A673 (cell line): Measurements from ENCODE around the gene PRR9. TPM values are rescaled to one million over a fixed set of nuclear protein-coding genes. Genes with fewer than 3 reads are reported as not detected.

Source experiments
- BruUV-seq: library from RNA; stranded (reverse); fragments of 400-500 nt; replicated peaks from 2 replicates; lab custom pipeline; 2021; lab: Mats Ljungman, UMichigan
- CTCF ChIA-PET: fragments of 300-600 bp; sonication (Branson Sonifier 250); formaldehyde crosslinking; loops from one replicate; lab custom pipeline; 2022; ENCODE audit warnings: antibody characterized with exemption; lab: Charles Lee
- POLR2A ChIA-PET: fragments of 300-600 bp; sonication (Branson Sonifier 250); formaldehyde crosslinking; loops from one replicate; lab custom pipeline; 2022; ENCODE audit warnings: antibody characterized with exemption; ENCODE audit not compliant: low non-redundant PET; lab: Charles Lee
- DNase-seq: peaks from one replicate; pipeline ENCODE4 v3.0.0-alpha.2; 2015; ENCODE audit warnings: low spot score
- H3K27ac ChIP-seq: fragments of 200-600 bp; sonication (generic); 2 replicates; pipeline ENCODE4 v1.5.1; 2016; ENCODE audit warnings: mixed run types, low read depth, mild to moderate bottlenecking, mixed read lengths, antibody characterized with exemption, low read length; ENCODE audit not compliant: poor library complexity, severe bottlenecking
- H3K27me3 ChIP-seq: fragments of 200-600 bp; sonication (generic); replicated peaks from 2 replicates; pipeline ENCODE4 v1.6.1; 2017; ENCODE audit warnings: mixed run types, low read depth, mild to moderate bottlenecking, mixed read lengths, antibody characterized with exemption, low read length; ENCODE audit not compliant: insufficient read depth, poor library complexity
- H3K36me3 ChIP-seq: fragments of 200-600 bp; sonication (generic); 2 replicates; pipeline ENCODE4 v1.6.1; 2016; ENCODE audit warnings: mixed run types, mild to moderate bottlenecking, mixed read lengths, antibody characterized with exemption, low read length; ENCODE audit not compliant: insufficient read depth, poor library complexity, severe bottlenecking
- H3K4me1 ChIP-seq: fragments of 200-600 bp; sonication (generic); 2 replicates; pipeline ENCODE4 v1.6.1; 2017; ENCODE audit warnings: mixed run types, mild to moderate bottlenecking, mixed read lengths, antibody characterized with exemption, low read length; ENCODE audit not compliant: insufficient read depth, poor library complexity, severe bottlenecking
- H3K4me3 ChIP-seq: fragments of 200-600 bp; sonication (generic); 2 replicates; pipeline ENCODE4 v1.5.1; 2016; ENCODE audit warnings: low read depth, mixed run types, mild to moderate bottlenecking, mixed read lengths, low read length; ENCODE audit not compliant: poor library complexity, severe bottlenecking
- H3K9me3 ChIP-seq: fragments of 200-600 bp; sonication (generic); 2 replicates; pipeline ENCODE4 v1.6.1; 2016; ENCODE audit warnings: mixed run types, low read depth, mild to moderate bottlenecking, mixed read lengths, antibody characterized with exemption, low read length; ENCODE audit not compliant: poor library complexity, severe bottlenecking
- EZH2 ChIP-seq: fragments of 200-600 bp; sonication (generic); IDR thresholded peaks from 2 replicates; pipeline ENCODE4 v1.6.1; 2017; ENCODE audit warnings: borderline replicate concordance, low read depth, mild to moderate bottlenecking, mixed read lengths, antibody characterized with exemption, low read length; ENCODE audit not compliant: poor library complexity, severe bottlenecking
- intact Hi-C: fragments of 100-400 bp; cut with micrococcal nuclease; formaldehyde crosslinking; loops from one replicate; pipeline ENCODE4 v1.10.0; 2022; ENCODE audit not compliant: unreplicated experiment
- total RNA-seq: library from RNA; stranded (reverse); gene quantifications from 2 replicates; pipeline ENCODE4 v1.2.3, GENCODE V29; 2021
- TF ChIP-seq, protein P1 (sequence below): fragments of 300-800, 200-600 bp; sonication (generic); conservative IDR thresholded peaks from 2 replicates; pipeline ENCODE4 v1.5.1; 2017; ENCODE audit warnings: low read depth, mild to moderate bottlenecking, antibody characterized with exemption, low read length, moderate library complexity, mixed read lengths

PRR9 gene
- total RNA-seq, 1 experiment from 2014 or later = not detected

DNA sequence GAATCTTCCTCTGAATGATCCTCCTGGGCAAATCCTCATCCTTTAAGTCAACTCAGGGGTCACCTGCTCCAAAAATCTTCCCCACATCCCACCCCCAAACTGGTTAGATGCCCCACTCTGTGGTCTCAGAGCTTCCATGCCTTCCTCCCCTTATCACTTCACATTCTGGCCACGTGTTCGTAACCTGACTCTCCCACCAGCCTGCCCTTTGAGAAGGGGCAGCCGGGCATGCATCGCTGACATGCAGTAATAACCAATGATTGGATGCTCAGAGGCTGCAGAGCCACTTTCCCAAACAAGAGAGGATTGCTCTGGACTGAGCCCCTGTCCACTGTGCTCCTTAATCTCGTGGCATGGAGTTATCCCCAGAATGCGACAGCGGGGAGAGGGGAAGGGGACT lies 7.2 kb upstream of the PRR9 start:
- Histone ChIP-seq H3K27me3 (peaks cover 36% of the 10 kb centered on the region), H3K4me3 (no peak overlapping the region), H3K9me3 (no peaks in the 10 kb centered on the region), H3K27ac (no peak overlapping the region), H3K4me1 (no peaks in the 10 kb centered on the region), H3K36me3 (no peaks in the 10 kb centered on the region)
- intact Hi-C loops = no loop called here
- POLR2A ChIA-PET = no interaction called here
- CTCF ChIA-PET = no interaction called here
- no peak for DNase-seq
- no peak for TF ChIP-seq EZH2
- TF ChIP-seq, protein P1, sequence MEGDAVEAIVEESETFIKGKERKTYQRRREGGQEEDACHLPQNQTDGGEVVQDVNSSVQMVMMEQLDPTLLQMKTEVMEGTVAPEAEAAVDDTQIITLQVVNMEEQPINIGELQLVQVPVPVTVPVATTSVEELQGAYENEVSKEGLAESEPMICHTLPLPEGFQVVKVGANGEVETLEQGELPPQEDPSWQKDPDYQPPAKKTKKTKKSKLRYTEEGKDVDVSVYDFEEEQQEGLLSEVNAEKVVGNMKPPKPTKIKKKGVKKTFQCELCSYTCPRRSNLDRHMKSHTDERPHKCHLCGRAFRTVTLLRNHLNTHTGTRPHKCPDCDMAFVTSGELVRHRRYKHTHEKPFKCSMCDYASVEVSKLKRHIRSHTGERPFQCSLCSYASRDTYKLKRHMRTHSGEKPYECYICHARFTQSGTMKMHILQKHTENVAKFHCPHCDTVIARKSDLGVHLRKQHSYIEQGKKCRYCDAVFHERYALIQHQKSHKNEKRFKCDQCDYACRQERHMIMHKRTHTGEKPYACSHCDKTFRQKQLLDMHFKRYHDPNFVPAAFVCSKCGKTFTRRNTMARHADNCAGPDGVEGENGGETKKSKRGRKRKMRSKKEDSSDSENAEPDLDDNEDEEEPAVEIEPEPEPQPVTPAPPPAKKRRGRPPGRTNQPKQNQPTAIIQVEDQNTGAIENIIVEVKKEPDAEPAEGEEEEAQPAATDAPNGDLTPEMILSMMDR = no peak
- no TSS peak for BruUV-seq

DNA sequence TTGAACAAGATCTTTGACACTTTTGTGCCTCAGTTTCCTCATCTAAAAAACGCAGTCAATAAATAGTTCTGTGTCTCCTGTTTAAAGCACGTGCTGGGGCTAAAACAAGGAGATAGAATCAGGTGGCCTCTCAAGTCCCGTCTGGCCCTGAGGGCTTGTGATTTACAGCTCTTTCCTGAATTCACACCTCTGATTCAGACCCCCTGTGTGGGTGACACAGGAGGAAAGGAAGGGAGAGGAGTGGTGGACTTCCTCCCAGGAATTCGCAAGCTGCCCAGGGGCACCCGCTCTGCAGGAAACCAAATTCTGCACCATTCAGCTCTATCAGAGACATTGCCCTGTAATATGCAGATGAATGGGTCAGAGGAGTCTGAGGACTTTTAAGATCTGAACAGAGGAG lies 5.2 kb upstream of the PRR9 start:
- no peak overlapping the region for H3K4me3 ChIP-seq
- H3K27me3 ChIP-seq = peaks cover 30% of the 10 kb centered on the region
- no peak overlapping the region for H3K27ac ChIP-seq
- no peaks in the 10 kb centered on the region for H3K9me3 ChIP-seq
- TF ChIP-seq EZH2 = no peak
- H3K36me3 ChIP-seq = no peaks in the 10 kb centered on the region
- DNase-seq = no peak
- BruUV-seq = no TSS peak
- CTCF ChIA-PET = no interaction called here
- intact Hi-C loops = no loop called here
- H3K4me1 ChIP-seq = no peaks in the 10 kb centered on the region
- POLR2A ChIA-PET = no interaction called here

DNA sequence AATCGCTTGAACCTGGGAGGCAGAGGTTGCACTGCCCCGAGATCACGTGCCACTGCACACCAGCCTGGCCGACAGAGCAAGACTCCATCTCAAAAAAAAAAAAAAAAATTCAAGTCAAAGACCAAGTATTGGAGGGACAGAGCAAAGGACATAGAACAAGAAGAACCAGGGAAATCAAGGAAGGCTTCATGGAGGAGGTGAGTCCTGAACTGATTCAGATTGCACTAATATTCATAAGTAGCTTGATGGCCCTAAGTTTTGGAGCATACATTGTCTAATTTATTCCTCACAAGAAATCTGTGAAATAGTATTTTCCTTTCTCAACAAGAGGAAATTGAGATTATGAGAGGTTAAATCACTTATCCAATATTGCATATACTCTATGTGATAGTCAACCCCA lies 3.9 kb upstream of the PRR9 start:
- BruUV-seq = no TSS peak
- no peak for DNase-seq
- Histone ChIP-seq H3K9me3 (no peaks in the 10 kb centered on the region), H3K27me3 (peaks cover 26% of the 10 kb centered on the region), H3K27ac (no peak overlapping the region), H3K4me1 (no peaks in the 10 kb centered on the region), H3K4me3 (no peak overlapping the region), H3K36me3 (no peaks in the 10 kb centered on the region)
- intact Hi-C loops = no loop called here
- ChIA-PET POLR2A (no interaction called here), CTCF (no interaction called here)
- no peak for TF ChIP-seq EZH2

DNA sequence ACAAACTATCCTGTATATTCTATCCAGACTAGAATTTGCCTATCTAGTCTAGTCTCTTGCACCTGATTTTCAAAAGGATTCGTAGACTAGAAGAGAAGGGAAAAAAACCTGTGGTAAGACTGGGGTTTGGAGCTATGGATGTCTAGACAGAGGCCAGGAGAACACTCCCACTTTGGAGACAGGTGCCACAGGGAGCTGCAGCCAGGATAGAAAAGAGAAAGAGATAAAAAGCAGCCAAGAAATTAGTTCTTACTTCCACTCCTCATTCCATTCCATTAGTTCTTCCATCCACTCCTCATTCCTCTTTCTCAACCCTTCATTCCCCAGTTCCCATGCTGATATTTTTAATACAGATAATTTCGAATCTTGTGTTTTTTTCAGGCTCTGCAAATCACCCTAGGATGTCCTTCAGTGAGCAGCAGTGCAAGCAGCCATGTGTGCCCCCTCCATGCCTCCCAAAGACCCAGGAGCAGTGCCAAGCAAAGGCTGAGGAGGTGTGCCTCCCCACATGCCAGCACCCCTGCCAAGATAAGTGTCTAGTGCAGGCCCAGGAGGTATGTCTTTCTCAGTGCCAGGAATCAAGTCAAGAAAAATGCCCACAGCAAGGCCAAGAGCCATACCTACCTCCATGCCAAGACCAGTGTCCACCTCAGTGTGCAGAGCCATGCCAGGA lies 496 bp downstream of the PRR9 start:
- TF ChIP-seq, protein P1 = no peak
- Histone ChIP-seq H3K36me3 (no peaks in the 10 kb centered on the region), H3K9me3 (no peaks in the 10 kb centered on the region), H3K4me3 (no peak overlapping the region), H3K27me3 (no peaks in the 10 kb centered on the region), H3K27ac (no peak overlapping the region), H3K4me1 (no peaks in the 10 kb centered on the region)
- intact Hi-C loops = no loop called here
- POLR2A ChIA-PET = no interaction called here
- no TSS peak for BruUV-seq
- CTCF ChIA-PET = no interaction called here
- no peak for DNase-seq
